ENCODE data around the gene CERCAM. TPM values are rescaled to one million over a fixed set of nuclear protein-coding genes. Genes with fewer than 3 reads are reported as not detected.

The CERCAM gene
- total and polyA plus RNA-seq, 2 of the 13 experiments (the other 11 are each of a cell fraction or from before 2014, with no cell fraction given), result 9.0 to 17.1 TPM

DNA sequence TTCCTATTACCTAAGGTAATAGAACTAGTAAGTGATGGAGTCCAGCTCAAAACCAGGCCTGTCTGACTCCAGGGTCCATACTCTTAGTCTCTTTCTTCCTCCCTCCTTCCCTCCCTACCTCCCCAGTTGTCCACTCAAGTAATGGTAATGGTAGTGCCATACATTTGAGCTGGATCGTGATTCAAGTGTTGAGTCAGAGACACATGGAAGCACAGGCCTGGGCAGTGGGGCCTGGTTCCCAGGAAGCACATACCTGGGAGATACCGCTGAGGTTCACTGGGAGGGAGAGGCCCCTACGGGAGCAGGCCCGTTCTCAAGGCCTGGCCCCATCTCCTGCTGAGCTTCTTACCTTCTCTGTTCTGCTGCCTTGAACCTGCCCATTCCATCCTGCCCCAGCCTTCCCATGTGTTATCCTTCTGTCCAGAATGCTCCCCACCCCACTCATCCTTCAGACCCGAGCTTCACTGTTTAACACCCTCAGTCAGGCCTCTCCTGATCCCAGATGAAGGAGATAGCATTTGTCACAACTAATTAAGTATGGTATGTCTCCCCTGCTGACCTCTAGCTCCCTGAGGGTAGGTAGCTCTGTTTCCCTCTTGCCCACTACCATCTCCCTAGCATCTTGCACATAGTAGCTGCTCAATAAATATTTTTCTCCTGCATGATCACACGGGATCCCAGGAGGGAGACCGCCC lies 35.7 kb upstream of the CERCAM start:
- FAIRE-seq (no peak), ATAC-seq (no peak), DNase-seq (ENCODE audit: low spot score) (no peak)
- no peak overlapping the region for H3K27ac ChIP-seq (ENCODE audit: extremely low read length, insufficient read depth, low read length)
- WGBS (ENCODE audit: low lambda C conversion rate), result 95% methylated on average over 7 of the region's 7 CpGs
- H3K4me3 ChIP-seq (replicated peaks in 1 of 3; ENCODE audit: insufficient read depth in 1 of 3, low read depth in 2 of 3, low read length in 3 of 3), result no peak overlapping the region
- no peaks in the 10 kb centered on the region for H3K79me2 ChIP-seq (ENCODE audit: insufficient read depth, low read length)
- in situ Hi-C loops (cut with HindIII; ENCODE audit: extremely low pct_ligation_motif_present, low pct_unique_long_range_greater_than_20kb), result no loop called here
- H3K9me3 ChIP-seq (ENCODE audit: low read length), result no peaks in the 10 kb centered on the region
- no peaks in the 10 kb centered on the region for H3K27me3 ChIP-seq (ENCODE audit: control insufficient read depth in 1 of 2, insufficient read depth in 2 of 2, low read length in 2 of 2)
- H2AFZ ChIP-seq (ENCODE audit: low read length), result no peak overlapping the region
- peaks cover 26 to 64% of the 10 kb centered on the region in 2 experiments for H3K36me3 ChIP-seq (replicated peaks in 1 of 2; ENCODE audit: control insufficient read depth in 1 of 2, insufficient read depth in 2 of 2, low read length in 2 of 2)
- ChIA-PET POLR2A (no interaction called here), CTCF (ENCODE audit: low intra/inter-chr PET ratio, low total read pairs) (no interaction called here)
- intact Hi-C loops (cut with micrococcal nuclease; ENCODE audit: unreplicated experiment), result no loop called here
- no TSS peak for BruUV-seq (replicated peaks)
- no peak overlapping the region for H3K9ac ChIP-seq (ENCODE audit: insufficient read depth, low read depth, low read length)
- no peaks in the 10 kb centered on the region; the same call in 1 of the 2 replicates for H4K20me1 ChIP-seq (ENCODE audit: insufficient read depth, low read length)
- no peak overlapping the region for H3K4me2 ChIP-seq (ENCODE audit: low read depth, low read length)
- H3K4me1 ChIP-seq (ENCODE audit: insufficient read depth, low read length), result no peaks in the 10 kb centered on the region
- TF ChIP-seq ZNF12 (CRISPR knock-in tag; IDR thresholded peaks at IDR 0.05) (no peak), ZNF329 (CRISPR knock-in tag; IDR thresholded peaks at IDR 0.05; ENCODE audit: low read depth) (no peak), GABPA (IDR thresholded peaks at IDR 0.05; ENCODE audit: low read depth, low read length) (no peak), GABPA (CRISPR knock-in tag; IDR thresholded peaks at IDR 0.05; ENCODE audit: low read depth) (no peak), ZSCAN31 (CRISPR knock-in tag; IDR thresholded peaks at IDR 0.05; ENCODE audit: low read depth) (no peak), YY1 (IDR thresholded peaks at IDR 0.05; ENCODE audit: insufficient read depth, insufficient replicate concordance, low read depth, low read length) (no peak), HNF4A (CRISPR knock-in tag; IDR thresholded peaks at IDR 0.05) (no peak), NFE2 (CRISPR knock-in tag; IDR thresholded peaks at IDR 0.05) (no peak), MBNL3 (CRISPR knock-in tag; conservative IDR thresholded peaks at IDR 0.05) (no peak), JUND (CRISPR knock-in tag; IDR thresholded peaks at IDR 0.05) (no peak), CENPBD1 (CRISPR knock-in tag; IDR thresholded peaks at IDR 0.05; ENCODE audit: borderline replicate concordance, low read depth) (no peak), ZKSCAN5 (CRISPR knock-in tag; IDR thresholded peaks at IDR 0.05) (no peak)
- TF ChIP-seq, protein P1, sequence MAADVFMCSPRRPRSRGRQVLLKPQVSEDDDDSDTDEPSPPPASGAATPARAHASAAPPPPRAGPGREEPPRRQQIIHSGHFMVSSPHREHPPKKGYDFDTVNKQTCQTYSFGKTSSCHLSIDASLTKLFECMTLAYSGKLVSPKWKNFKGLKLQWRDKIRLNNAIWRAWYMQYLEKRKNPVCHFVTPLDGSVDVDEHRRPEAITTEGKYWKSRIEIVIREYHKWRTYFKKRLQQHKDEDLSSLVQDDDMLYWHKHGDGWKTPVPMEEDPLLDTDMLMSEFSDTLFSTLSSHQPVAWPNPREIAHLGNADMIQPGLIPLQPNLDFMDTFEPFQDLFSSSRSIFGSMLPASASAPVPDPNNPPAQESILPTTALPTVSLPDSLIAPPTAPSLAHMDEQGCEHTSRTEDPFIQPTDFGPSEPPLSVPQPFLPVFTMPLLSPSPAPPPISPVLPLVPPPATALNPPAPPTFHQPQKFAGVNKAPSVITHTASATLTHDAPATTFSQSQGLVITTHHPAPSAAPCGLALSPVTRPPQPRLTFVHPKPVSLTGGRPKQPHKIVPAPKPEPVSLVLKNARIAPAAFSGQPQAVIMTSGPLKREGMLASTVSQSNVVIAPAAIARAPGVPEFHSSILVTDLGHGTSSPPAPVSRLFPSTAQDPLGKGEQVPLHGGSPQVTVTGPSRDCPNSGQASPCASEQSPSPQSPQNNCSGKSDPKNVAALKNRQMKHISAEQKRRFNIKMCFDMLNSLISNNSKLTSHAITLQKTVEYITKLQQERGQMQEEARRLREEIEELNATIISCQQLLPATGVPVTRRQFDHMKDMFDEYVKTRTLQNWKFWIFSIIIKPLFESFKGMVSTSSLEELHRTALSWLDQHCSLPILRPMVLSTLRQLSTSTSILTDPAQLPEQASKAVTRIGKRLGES (CRISPR knock-in tag; IDR thresholded peaks at IDR 0.05; ENCODE audit: borderline replicate concordance), result no peak
- TF ChIP-seq, protein P2, sequence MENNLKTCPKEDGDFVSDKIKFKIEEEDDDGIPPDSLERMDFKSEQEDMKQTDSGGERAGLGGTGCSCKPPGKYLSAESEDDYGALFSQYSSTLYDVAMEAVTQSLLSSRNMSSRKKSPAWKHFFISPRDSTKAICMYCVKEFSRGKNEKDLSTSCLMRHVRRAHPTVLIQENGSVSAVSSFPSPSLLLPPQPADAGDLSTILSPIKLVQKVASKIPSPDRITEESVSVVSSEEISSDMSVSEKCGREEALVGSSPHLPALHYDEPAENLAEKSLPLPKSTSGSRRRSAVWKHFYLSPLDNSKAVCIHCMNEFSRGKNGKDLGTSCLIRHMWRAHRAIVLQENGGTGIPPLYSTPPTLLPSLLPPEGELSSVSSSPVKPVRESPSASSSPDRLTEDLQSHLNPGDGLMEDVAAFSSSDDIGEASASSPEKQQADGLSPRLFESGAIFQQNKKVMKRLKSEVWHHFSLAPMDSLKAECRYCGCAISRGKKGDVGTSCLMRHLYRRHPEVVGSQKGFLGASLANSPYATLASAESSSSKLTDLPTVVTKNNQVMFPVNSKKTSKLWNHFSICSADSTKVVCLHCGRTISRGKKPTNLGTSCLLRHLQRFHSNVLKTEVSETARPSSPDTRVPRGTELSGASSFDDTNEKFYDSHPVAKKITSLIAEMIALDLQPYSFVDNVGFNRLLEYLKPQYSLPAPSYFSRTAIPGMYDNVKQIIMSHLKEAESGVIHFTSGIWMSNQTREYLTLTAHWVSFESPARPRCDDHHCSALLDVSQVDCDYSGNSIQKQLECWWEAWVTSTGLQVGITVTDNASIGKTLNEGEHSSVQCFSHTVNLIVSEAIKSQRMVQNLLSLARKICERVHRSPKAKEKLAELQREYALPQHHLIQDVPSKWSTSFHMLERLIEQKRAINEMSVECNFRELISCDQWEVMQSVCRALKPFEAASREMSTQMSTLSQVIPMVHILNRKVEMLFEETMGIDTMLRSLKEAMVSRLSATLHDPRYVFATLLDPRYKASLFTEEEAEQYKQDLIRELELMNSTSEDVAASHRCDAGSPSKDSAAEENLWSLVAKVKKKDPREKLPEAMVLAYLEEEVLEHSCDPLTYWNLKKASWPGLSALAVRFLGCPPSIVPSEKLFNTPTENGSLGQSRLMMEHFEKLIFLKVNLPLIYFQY (CRISPR knock-in tag; IDR thresholded peaks at IDR 0.05; ENCODE audit: borderline replicate concordance), result no peak

Data from HepG2 (cell line).